HL-60 (cell line): ENCODE data around the gene TCEANC2.

Experiments
- DNase-seq, 2 experiments: peaks; one replicate each; pipeline ENCODE4 v3.0.0-alpha.2; 2010 to 2020; ENCODE audit warnings: low read depth in 1 of 2, low spot score in 1 of 2
- H3K27ac ChIP-seq: fragments of 250-450 bp; sonication (Bioruptor Pico); replicated peaks from 2 replicates; pipeline ENCODE4 v1.5.1; 2020; ENCODE audit warnings: mild to moderate bottlenecking, moderate library complexity
- H3K27me3 ChIP-seq: fragments of 250-450 bp; sonication (Bioruptor Pico); 2 replicates; pipeline ENCODE4 v1.5.1; 2021; ENCODE audit warnings: mild to moderate bottlenecking, moderate library complexity; ENCODE audit not compliant: insufficient read depth, poor library complexity, severe bottlenecking
- H3K4me3 ChIP-seq: replicated peaks from 2 replicates; pipeline ENCODE4 v1.5.1; 2011; ENCODE audit warnings: mild to moderate bottlenecking, control low read depth, low read length; ENCODE audit not compliant: insufficient read depth
- GABPA ChIP-seq: IDR thresholded peaks from 2 replicates; pipeline ENCODE4 v1.6.1; 2012; ENCODE audit warnings: low read depth
- POLR2AphosphoS5 ChIP-seq: IDR thresholded peaks from 2 replicates; pipeline ENCODE4 v1.6.1; 2012; ENCODE audit warnings: low read depth
- SPI1 ChIP-seq: IDR thresholded peaks from 2 replicates; pipeline ENCODE4 v1.6.1; 2012; ENCODE audit warnings: low read depth, mild to moderate bottlenecking, borderline replicate concordance
- TF ChIP-seq, protein P1 (sequence below): IDR thresholded peaks from one replicate; pipeline ENCODE4 v1.5.1; 2011; ENCODE audit warnings: low read length, control low read depth, inconsistent platforms; ENCODE audit not compliant: insufficient read depth
- TF ChIP-seq, protein P2 (sequence below): IDR thresholded peaks from 2 replicates; pipeline ENCODE4 v1.6.1; 2012; ENCODE audit warnings: low read depth; ENCODE audit not compliant: insufficient replicate concordance

TCEANC2 gene

DNA sequence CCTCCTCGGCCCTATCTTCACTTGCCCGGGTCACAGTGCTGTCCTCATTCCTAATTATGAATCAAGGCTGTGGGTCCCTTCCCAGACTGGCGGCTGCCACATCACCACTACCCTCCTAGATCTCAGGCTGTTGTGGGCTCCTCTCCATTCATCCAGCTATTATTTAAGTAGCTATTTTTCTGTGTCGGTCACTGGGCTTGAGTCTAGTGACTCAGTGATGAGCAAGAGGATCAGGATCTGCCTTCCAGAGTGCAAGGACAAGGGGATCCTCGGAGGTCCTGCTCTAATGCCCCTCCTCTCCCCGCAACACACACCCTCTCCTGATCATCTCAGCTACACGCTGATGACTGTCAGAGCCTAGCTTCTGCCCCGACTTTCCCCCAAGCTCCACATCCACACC, 65.3 kb downstream of the TCEANC2 start:
- no peak overlapping the region for H3K27ac ChIP-seq
- H3K4me3 ChIP-seq = no peak overlapping the region
- H3K27me3 ChIP-seq = no peaks in the 10 kb centered on the region
- DNase-seq = no peak
- TF ChIP-seq GABPA (no peak), POLR2AphosphoS5 (no peak), SPI1 (no peak)
- TF ChIP-seq, protein P1, sequence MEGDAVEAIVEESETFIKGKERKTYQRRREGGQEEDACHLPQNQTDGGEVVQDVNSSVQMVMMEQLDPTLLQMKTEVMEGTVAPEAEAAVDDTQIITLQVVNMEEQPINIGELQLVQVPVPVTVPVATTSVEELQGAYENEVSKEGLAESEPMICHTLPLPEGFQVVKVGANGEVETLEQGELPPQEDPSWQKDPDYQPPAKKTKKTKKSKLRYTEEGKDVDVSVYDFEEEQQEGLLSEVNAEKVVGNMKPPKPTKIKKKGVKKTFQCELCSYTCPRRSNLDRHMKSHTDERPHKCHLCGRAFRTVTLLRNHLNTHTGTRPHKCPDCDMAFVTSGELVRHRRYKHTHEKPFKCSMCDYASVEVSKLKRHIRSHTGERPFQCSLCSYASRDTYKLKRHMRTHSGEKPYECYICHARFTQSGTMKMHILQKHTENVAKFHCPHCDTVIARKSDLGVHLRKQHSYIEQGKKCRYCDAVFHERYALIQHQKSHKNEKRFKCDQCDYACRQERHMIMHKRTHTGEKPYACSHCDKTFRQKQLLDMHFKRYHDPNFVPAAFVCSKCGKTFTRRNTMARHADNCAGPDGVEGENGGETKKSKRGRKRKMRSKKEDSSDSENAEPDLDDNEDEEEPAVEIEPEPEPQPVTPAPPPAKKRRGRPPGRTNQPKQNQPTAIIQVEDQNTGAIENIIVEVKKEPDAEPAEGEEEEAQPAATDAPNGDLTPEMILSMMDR = no peak
- TF ChIP-seq, protein P2, sequence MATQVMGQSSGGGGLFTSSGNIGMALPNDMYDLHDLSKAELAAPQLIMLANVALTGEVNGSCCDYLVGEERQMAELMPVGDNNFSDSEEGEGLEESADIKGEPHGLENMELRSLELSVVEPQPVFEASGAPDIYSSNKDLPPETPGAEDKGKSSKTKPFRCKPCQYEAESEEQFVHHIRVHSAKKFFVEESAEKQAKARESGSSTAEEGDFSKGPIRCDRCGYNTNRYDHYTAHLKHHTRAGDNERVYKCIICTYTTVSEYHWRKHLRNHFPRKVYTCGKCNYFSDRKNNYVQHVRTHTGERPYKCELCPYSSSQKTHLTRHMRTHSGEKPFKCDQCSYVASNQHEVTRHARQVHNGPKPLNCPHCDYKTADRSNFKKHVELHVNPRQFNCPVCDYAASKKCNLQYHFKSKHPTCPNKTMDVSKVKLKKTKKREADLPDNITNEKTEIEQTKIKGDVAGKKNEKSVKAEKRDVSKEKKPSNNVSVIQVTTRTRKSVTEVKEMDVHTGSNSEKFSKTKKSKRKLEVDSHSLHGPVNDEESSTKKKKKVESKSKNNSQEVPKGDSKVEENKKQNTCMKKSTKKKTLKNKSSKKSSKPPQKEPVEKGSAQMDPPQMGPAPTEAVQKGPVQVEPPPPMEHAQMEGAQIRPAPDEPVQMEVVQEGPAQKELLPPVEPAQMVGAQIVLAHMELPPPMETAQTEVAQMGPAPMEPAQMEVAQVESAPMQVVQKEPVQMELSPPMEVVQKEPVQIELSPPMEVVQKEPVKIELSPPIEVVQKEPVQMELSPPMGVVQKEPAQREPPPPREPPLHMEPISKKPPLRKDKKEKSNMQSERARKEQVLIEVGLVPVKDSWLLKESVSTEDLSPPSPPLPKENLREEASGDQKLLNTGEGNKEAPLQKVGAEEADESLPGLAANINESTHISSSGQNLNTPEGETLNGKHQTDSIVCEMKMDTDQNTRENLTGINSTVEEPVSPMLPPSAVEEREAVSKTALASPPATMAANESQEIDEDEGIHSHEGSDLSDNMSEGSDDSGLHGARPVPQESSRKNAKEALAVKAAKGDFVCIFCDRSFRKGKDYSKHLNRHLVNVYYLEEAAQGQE = no peak

- Histone ChIP-seq H3K4me3 (no peak overlapping the region), H3K27ac (no peak overlapping the region), H3K27me3 (no peaks in the 10 kb centered on the region)
- no peak for DNase-seq
- TF ChIP-seq GABPA (no peak), POLR2AphosphoS5 (no peak), SPI1 (no peak)
- TF ChIP-seq, protein P1 = no peak
- TF ChIP-seq, protein P2 = no peak
Observed at GRCh38 chr1:54120018-54120697, 66.8 kb downstream of the TCEANC2 start.

DNA sequence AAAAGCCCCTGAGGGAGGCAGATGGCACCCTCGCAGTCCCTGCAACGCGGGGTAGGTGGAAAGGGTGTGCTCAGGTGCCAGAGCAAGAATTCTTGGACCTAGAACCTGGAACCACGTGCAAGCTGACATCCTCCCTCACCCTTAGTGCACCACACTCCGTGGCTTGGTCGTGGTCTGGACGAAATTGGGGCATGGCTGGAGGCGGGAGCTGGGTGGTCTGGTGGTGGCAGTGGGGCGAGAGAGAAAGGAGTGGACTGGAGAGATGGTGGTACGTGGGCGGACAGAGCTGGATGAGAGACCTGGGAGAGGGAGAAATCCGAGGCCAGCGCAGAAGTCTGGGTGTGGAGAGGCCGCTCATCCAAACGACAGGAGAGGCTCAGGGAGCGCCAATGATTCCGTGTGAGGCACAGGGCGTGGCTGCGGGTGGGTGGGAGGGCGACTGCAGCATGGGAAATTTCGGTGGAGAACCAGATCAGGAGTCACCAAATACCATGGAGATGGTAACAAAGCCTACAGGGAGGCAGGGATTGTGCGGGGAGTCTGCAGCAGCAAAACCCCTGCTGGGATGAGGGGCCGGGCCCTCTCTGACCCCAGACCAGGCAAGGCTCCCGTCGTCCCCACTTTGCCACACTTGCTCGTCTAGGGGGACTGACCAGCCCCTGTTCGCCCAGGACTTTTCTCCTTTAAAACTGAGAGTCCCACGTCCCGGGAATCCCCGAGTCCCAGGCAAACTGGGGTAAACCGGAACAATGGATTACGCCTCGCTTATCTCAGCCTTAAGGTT, 67.5 kb downstream of the TCEANC2 start:
- DNase-seq = no peak
- Histone ChIP-seq H3K27me3 (no peaks in the 10 kb centered on the region), H3K27ac (no peak overlapping the region), H3K4me3 (no peak overlapping the region)
- TF ChIP-seq GABPA (no peak), SPI1 (no peak), POLR2AphosphoS5 (no peak)
- TF ChIP-seq, protein P2 = no peak
- TF ChIP-seq, protein P1 = no peak
